OCI-LY1 (cell line): ENCODE measurements around the gene VPS39.

Experiments used
- H2AFZ ChIP-seq: fragments of 200-600 bp; sonication (generic), shearing (Covaris generic); 2 replicates; pipeline ENCODE4 v1.6.0; 2014; ENCODE audit warnings: antibody characterized with exemption, mild to moderate bottlenecking, low read length
- H3F3A ChIP-seq: fragments of 200-600 bp; sonication (generic), shearing (Covaris generic); 2 replicates; pipeline ENCODE4 v1.6.0; 2014; ENCODE audit warnings: mild to moderate bottlenecking, antibody characterized with exemption, low read length, moderate library complexity; ENCODE audit not compliant: insufficient read depth
- H3K27ac ChIP-seq: fragments of 200-600 bp; sonication (generic); 2 replicates; pipeline ENCODE4 v1.5.1; 2014; ENCODE audit warnings: low read length, mixed run types, mild to moderate bottlenecking, low read depth; ENCODE audit not compliant: poor library complexity, severe bottlenecking
- H3K27me3 ChIP-seq: fragments of 200-600 bp; sonication (generic); 2 replicates; pipeline ENCODE4 v1.6.0; 2014; ENCODE audit warnings: antibody characterized with exemption, mild to moderate bottlenecking, low read length, moderate library complexity; ENCODE audit not compliant: insufficient read depth
- H3K36me3 ChIP-seq: fragments of 200-600 bp; sonication (generic); 2 replicates; pipeline ENCODE4 v1.6.1; 2014; ENCODE audit warnings: mild to moderate bottlenecking, antibody characterized with exemption, low read length, moderate library complexity, mixed read lengths; ENCODE audit not compliant: insufficient read depth
- H3K4me1 ChIP-seq: fragments of 200-600 bp; sonication (generic); 2 replicates; pipeline ENCODE4 v1.5.1; 2014; ENCODE audit warnings: mild to moderate bottlenecking, low read length, moderate library complexity; ENCODE audit not compliant: insufficient read depth, severe bottlenecking
- H3K4me2 ChIP-seq: fragments of 200-600 bp; sonication (generic), shearing (Covaris generic); 2 replicates; pipeline ENCODE4 v1.6.1; 2014; ENCODE audit warnings: low read length
- H3K4me3 ChIP-seq: fragments of 200-600 bp; sonication (generic); 2 replicates; pipeline ENCODE4 v1.5.1; 2014; ENCODE audit warnings: low read length, low read depth, mild to moderate bottlenecking, mixed read lengths; ENCODE audit not compliant: poor library complexity, severe bottlenecking
- H3K79me2 ChIP-seq: fragments of 200-600 bp; shearing (Covaris generic); 2 replicates; pipeline ENCODE4 v1.6.1; 2016; ENCODE audit warnings: mixed run types, low read length, mixed read lengths; ENCODE audit not compliant: insufficient read depth
- H3K9ac ChIP-seq: fragments of 200-600 bp; sonication (generic), shearing (Covaris generic); 2 replicates; pipeline ENCODE4 v1.6.1; 2014; ENCODE audit warnings: mild to moderate bottlenecking, low read length, mixed read lengths
- H3K9me2 ChIP-seq: fragments of 200-600 bp; sonication (generic), shearing (Covaris generic); 2 replicates; pipeline ENCODE4 v1.6.1; 2014; ENCODE audit warnings: low read depth, mild to moderate bottlenecking, low read length, mixed read lengths
- H3K9me3 ChIP-seq: fragments of 200-600 bp; shearing (Covaris generic); 2 replicates; pipeline ENCODE4 v1.6.1; 2014; ENCODE audit warnings: low read length, mixed read lengths
- H4K20me1 ChIP-seq: fragments of 200-600 bp; sonication (generic), shearing (Covaris generic); 2 replicates; pipeline ENCODE4 v1.6.0; 2016; ENCODE audit warnings: mild to moderate bottlenecking, low read length; ENCODE audit not compliant: insufficient read depth
- CTCF ChIP-seq: fragments of 200-600 bp; sonication (generic), shearing (Covaris generic); IDR thresholded peaks from 2 replicates; pipeline ENCODE4 v1.5.1; 2017; ENCODE audit warnings: mild to moderate bottlenecking, antibody characterized with exemption, low read length, moderate library complexity, mixed read lengths
- EZH2 ChIP-seq: fragments of 200-600 bp; sonication (generic), shearing (Covaris generic); IDR thresholded peaks from 2 replicates; pipeline ENCODE4 v1.8.0; 2017; ENCODE audit warnings: borderline replicate concordance, mixed run types, mild to moderate bottlenecking, antibody characterized with exemption, low read length, moderate library complexity, mixed read lengths

The VPS39 gene

GRCh38 chr15:42131826-42132806, 76.0 kb downstream of the VPS39 start:
- Histone ChIP-seq H3K36me3 (no peaks in the 10 kb centered on the region), H3K27ac (no peak overlapping the region), H3K9ac (no peak overlapping the region), H2AFZ (no peak overlapping the region), H4K20me1 (no peaks in the 10 kb centered on the region), H3K4me3 (no peak overlapping the region), H3K79me2 (no peaks in the 10 kb centered on the region), H3K4me1 (no peaks in the 10 kb centered on the region), H3K27me3 (no peaks in the 10 kb centered on the region), H3K9me3 (no peaks in the 10 kb centered on the region), H3K9me2 (no peaks in the 10 kb centered on the region), H3F3A (no peaks in the 10 kb centered on the region), H3K4me2 (no peak overlapping the region)
- TF ChIP-seq CTCF = no peak
- TF ChIP-seq EZH2 = no peak

GRCh38 chr15:42131006-42131405, 77.1 kb downstream of the VPS39 start:
- Histone ChIP-seq H3K27ac (no peak overlapping the region), H3K9me2 (no peaks in the 10 kb centered on the region), H3K4me1 (no peaks in the 10 kb centered on the region), H3K9ac (no peak overlapping the region), H3K79me2 (no peaks in the 10 kb centered on the region), H3F3A (no peaks in the 10 kb centered on the region), H3K27me3 (no peaks in the 10 kb centered on the region), H2AFZ (no peak overlapping the region), H4K20me1 (no peaks in the 10 kb centered on the region), H3K4me3 (no peak overlapping the region), H3K36me3 (no peaks in the 10 kb centered on the region), H3K4me2 (no peak overlapping the region), H3K9me3 (no peaks in the 10 kb centered on the region)
- TF ChIP-seq EZH2 (no peak), CTCF (no peak)

- Histone ChIP-seq H3K79me2 (no peaks in the 10 kb centered on the region), H2AFZ (no peak overlapping the region), H3K4me1 (no peaks in the 10 kb centered on the region), H3F3A (no peaks in the 10 kb centered on the region), H4K20me1 (no peaks in the 10 kb centered on the region), H3K36me3 (no peaks in the 10 kb centered on the region), H3K27me3 (no peaks in the 10 kb centered on the region), H3K27ac (no peak overlapping the region), H3K4me3 (no peak overlapping the region), H3K9me2 (no peaks in the 10 kb centered on the region), H3K9me3 (no peaks in the 10 kb centered on the region), H3K9ac (no peak overlapping the region), H3K4me2 (no peak overlapping the region)
- no peak for TF ChIP-seq EZH2
- no peak for TF ChIP-seq CTCF
These were observed 77.7 kb downstream of the VPS39 start for GRCh38 chr15:42130246-42130986.
